CD4-positive, alpha-beta T cell treated with Interleukin-6 for 4 hours (primary cell): ENCODE measurements around the gene MRPS35.
"Not testable (repeated sequence)": the region's sequence is repeated elsewhere in the genome, so short reads cannot be mapped to it uniquely, and the experiment has no call there.

Source experiments
- DNase-seq: peaks from one replicate; pipeline ENCODE4 v3.0.0-alpha.2; 2020; ENCODE audit warnings: mixed read lengths

The MRPS35 gene

GRCh38 chr12:27709932-27710591 is 570 bp upstream of the MRPS35 start:
- DNase-seq: peak; percentile 23

GRCh38 chr12:27711317-27711682 is 668 bp downstream of the MRPS35 start:
- DNase-seq: no peak

DNA sequence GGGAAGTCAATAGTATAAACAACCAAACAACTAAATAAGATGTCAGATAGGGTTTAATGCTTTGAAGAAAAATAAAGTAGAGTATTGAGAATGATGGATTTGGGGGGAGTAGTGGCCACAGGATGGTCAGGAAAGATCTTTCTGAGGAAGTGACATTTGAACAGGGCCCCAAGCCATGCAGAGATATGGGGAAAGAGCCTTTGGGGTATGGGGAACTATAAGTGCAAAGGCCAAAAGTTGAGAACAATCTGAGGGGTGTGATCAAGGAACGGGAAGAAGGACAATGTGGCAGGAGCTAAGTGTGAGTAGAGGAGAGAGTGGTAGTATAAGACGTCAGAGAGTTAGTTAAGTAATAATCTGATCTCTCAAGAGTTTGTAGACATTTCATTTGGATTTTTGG is 1.3 kb downstream of the MRPS35 start:
- DNase-seq: no peak

- no peak for DNase-seq
Observed at GRCh38 chr12:27723212-27723611, 12.6 kb downstream of the MRPS35 start.

GRCh38 chr12:27730097-27730588 is 19.5 kb downstream of the MRPS35 start:
- DNase-seq: no peak

- DNase-seq: no peak
Observed at GRCh38 chr12:27732281-27732680, 21.6 kb downstream of the MRPS35 start.

DNA sequence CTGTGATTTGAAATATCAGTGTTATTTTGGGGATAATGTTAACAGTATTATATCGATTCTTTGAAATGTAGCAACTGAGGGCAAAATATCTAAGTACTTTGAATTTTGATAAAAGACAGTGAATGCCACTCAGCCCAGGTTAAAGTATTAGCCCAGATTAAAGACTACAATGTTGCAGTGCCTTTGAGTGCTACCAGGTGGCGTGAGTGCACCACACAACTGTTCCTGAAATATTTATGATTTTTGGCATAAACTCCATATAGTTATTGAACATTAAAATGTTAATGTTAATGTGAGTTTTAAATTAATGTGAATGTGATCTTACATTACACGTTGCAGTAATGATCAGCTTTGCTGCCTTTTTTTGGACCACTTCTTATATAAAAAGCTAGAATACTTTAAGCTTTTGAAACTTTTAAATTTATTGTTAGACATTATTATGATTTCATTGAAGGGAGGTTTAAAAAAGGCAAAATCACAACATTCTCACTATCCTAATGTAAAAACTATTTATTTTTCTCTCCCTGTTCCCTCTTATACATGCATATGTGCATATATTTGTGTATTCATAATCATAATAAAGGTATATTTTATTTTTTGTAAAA is 22.5 kb downstream of the MRPS35 start:
- DNase-seq: peak; percentile 44

GRCh38 chr12:27733791-27734190 is 23.2 kb downstream of the MRPS35 start:
- no peak for DNase-seq

DNA sequence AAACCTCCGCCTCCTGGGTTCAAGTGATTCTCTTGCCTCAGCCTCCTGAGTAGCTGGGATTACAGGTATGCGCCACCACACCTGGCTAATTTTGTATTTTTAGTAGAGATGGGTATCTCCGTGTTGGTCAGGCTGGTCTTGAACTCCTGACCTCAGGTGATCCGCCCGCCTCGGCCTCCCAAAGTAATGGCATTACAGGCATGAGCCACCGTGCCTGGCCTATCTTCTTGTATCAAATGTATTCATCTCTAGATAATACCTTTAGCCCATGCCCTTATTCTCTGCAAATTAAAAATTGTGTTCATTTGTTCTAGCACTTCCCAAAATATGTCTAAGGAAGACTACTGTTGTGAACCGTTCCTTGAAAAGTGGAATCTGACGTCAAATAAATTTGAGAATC is 23.7 kb downstream of the MRPS35 start:
- not testable (repeated sequence) for DNase-seq

- DNase-seq: no peak
Observed at GRCh38 chr12:27743601-27744000, 33.0 kb downstream of the MRPS35 start.

- not testable (repeated sequence) for DNase-seq
Observed at GRCh38 chr12:27745734-27746133, 35.1 kb downstream of the MRPS35 start.

DNA sequence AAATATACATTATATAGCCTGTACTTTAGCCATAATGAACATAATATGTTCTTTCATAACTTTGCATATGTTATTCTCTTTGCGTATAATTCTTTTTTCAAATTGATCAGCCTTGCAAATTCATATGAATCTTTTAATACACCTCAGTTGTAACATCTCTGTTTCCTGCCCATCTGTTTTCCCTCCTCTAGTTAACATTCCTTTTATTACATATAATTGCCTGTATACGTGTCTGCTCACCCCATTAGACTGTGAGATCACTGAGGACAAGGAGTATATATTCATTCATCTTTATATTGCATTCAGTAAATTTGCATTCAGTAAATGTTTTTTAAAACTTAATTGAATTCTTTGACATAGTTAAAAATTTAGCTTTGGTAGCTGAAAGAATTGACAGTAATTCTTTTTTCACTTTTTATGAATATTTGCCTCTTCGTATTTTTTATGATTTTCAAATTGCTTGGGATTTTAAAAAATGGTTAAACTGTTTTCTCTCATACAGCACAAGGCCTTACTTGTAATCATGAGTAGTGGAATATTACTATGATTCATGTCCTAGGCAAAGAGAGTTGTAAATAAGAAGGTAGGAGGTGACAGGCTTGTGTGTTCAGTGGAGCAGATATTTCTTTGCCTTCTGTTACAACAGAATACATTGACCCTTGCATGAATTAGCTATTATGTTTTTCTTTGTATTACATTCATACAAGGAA is 36.6 kb downstream of the MRPS35 start:
- DNase-seq: no peak

DNA sequence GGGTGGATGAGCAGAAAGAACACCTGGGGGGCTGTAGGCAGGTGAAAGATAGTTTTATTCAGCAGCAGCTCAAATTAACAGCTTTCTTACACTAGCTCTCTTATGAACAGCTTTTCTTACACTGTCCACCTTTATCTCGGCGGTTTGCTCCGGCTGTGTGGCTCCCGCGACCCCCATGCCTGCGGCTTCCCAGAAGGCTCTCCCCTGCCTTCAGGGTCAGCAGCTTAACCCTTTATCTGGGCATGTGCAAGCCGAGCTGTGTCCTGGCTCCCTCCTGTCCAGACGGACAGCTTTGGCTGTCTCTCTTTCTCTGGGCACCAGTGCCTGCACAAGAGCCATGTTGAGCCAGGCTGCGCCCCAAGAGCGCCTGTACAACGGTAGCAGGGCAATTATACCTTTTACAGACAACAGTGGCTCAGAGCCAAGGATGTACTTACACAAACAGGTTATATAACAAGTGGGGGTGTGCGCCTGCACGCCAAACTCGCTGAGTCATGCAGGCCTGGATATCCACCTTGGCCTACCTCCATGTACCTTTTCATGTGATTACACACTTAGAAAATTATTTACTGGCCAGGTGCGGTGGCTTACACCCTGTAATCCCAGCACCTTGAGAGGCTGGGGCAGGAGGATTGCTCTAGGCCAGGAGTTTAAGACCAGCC is 40.9 kb downstream of the MRPS35 start:
- no peak for DNase-seq

- no peak for DNase-seq
Observed at GRCh38 chr12:27754795-27755194, 44.2 kb downstream of the MRPS35 start.

- no peak for DNase-seq
Observed at GRCh38 chr12:27756670-27757195, 46.1 kb downstream of the MRPS35 start.

GRCh38 chr12:27762757-27763156 is 52.1 kb downstream of the MRPS35 start:
- no peak for DNase-seq

DNA sequence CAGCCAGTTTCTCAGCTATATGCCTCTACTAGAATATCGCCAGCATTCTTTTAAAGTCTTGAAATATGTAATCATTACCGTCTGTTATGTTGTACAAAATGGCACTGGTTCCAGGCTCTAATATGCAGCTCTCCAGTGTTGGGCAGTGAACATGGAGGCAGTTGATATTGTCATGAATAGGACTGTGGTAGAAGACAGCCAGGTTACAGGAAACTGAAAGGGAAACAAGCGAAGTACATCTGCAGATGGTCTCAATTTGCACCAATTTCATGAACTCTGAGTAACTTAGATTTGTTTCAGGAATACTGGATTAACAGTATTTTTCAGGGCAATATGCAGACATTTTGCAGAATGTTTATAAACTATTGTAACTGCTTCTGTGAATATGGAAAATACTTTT is 56.0 kb downstream of the MRPS35 start:
- no peak for DNase-seq

DNA sequence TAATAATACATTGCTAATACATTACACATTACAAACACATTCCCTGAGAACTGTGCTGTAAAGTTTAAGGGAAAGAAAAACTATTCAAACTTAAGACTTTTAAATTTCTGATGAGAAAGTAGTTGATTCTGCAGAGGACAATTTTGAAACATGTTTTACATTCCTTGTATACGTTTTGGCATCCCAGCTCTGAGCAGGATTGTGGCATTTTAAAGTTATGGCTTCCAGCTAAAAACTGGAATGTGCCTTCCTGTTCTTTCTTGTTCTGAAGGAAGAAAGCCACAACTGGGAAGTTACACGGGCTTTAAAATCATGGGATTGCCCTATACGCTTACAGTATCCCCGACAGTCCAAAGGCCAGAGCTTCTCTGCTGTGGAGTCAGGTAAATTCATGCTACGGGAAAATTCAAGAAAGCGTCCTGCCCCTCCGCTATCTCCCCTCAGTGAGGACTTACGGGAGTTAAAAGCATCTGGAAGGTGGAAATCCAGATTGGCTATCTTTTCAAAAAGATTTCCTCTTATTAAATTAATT is 58.6 kb downstream of the MRPS35 start:
- no peak for DNase-seq

DNA sequence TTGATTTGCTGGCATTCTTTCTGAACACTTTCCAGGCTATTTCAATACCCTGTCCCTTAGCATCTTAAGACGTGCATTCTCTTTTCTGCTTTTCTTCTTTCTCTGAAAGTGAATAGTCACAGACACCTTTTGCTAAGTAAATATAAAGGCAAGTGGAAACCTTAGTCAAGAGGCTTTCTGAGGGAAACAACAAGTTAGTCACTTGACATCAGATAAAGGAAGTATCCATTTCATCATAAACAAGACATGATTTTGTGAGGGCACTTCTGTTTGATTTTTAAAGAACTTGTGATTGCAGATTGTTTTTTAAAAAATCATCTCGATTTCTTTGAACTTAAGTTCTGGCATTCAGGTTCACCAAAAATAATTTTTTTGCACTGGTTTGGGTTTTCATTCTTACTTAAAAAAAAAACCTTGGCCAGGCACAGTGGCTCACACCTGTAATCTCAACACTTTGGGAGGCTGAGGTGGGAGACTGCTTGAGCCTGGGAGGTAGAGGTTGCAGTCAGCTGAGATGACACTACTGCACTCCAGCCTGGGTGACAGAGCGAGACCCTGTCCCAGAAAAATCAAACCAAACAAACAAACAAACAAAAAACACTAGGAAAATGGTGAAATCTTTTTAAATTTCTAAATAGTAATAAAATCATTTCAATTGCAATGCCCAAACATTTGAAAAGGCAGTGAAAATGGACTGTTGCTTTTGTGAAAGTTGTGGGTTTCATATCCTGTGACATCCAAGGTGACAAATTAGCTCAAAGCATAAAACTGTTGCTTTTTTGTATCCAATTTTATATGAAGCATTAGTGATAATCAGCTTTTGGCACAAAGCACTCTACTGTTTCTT is 61.1 kb downstream of the MRPS35 start:
- DNase-seq: no peak

- DNase-seq: no peak
Observed at GRCh38 chr12:27772328-27773049, 61.9 kb downstream of the MRPS35 start.

GRCh38 chr12:27777141-27777540 is 66.5 kb downstream of the MRPS35 start:
- no peak for DNase-seq
